ENCODE data around the gene ECHS1.

Gene ECHS1

GRCh38 chr10:133336118-133336576, 37.0 kb downstream of the ECHS1 start:
- DNase-seq (ENCODE audit: extremely low read depth, low read depth) = no peak
- no peak for TF ChIP-seq CTCF (IDR thresholded peaks at IDR 0.05; ENCODE audit: low read depth, low read length)

GRCh38 chr10:133335246-133336117, 37.7 kb downstream of the ECHS1 start:
- DNase-seq (ENCODE audit: extremely low read depth, low read depth) = no peak
- TF ChIP-seq CTCF (IDR thresholded peaks at IDR 0.05; ENCODE audit: low read depth, low read length) = no peak

- TF ChIP-seq CTCF (IDR thresholded peaks at IDR 0.05; ENCODE audit: low read depth, low read length) = no peak
- DNase-seq (ENCODE audit: extremely low read depth, low read depth) = no peak
Measured at GRCh38 chr10:133334503-133335245, 38.5 kb downstream of the ECHS1 start.

GRCh38 chr10:133332936-133333699, 40.0 kb downstream of the ECHS1 start:
- no peak for DNase-seq (ENCODE audit: extremely low read depth, low read depth)
- TF ChIP-seq CTCF (IDR thresholded peaks at IDR 0.05; ENCODE audit: low read depth, low read length) = no peak

GRCh38 chr10:133329491-133330202, 43.5 kb downstream of the ECHS1 start:
- DNase-seq (ENCODE audit: extremely low read depth, low read depth) = peak; percentile 44
- TF ChIP-seq CTCF (IDR thresholded peaks at IDR 0.05; ENCODE audit: low read depth, low read length) = peak; percentile 91

GRCh38 chr10:133328358-133329343, 44.5 kb downstream of the ECHS1 start:
- TF ChIP-seq CTCF (IDR thresholded peaks at IDR 0.05; ENCODE audit: low read depth, low read length) = no peak
- DNase-seq (ENCODE audit: extremely low read depth, low read depth) = no peak

All from AG09319 (cell line).